ENCODE measurements around the gene FGF7. TPM values are rescaled to one million over a fixed set of nuclear protein-coding genes. Genes with fewer than 3 reads are reported as not detected.

Gene FGF7
- total and polyA plus RNA-seq, 2 of the 8 experiments (the other 6 are each of a cell fraction or from before 2014, with no cell fraction given): not detected

- no peak overlapping the region for H3K18ac ChIP-seq (ENCODE audit: extremely low read depth, low read length)
- ChIA-PET POLR2A (ENCODE audit: partially characterized antibody) (no interaction called here), CTCF (ENCODE audit: partially characterized antibody) (interaction anchor here (1.5 kb wide), 1 partner anchor 15 kb away, joined by 4 read pairs; no protein-coding TSS in a partner anchor)
- no peak overlapping the region for H3K23ac ChIP-seq (ENCODE audit: insufficient read length)
- H4K20me1 ChIP-seq (replicated peaks in 1 of 2; ENCODE audit: control insufficient read depth in 1 of 2, insufficient read depth in 2 of 2, low read length in 2 of 2): no peaks in the 10 kb centered on the region
- H4K8ac ChIP-seq (ENCODE audit: extremely low read depth, insufficient read depth, low read length): no peak overlapping the region
- H3K27me3 ChIP-seq (replicated peaks in 1 of 4; ENCODE audit: control insufficient read depth in 3 of 4, extremely low read depth in 1 of 4, insufficient read depth in 3 of 4, low read length in 3 of 4): no peaks in the 10 kb centered on the region
- H3K23me2 ChIP-seq (ENCODE audit: low read depth, low read length): no peaks in the 10 kb centered on the region
- H3K4me1 ChIP-seq (replicated peaks in 1 of 4; ENCODE audit: control insufficient read depth in 3 of 4, insufficient read depth in 4 of 4, low read length in 3 of 4): no peaks in the 10 kb centered on the region
- H4K5ac ChIP-seq (ENCODE audit: insufficient read length, low read depth, low read length): no peak overlapping the region
- H3K27ac ChIP-seq (ENCODE audit: low read depth, low read length): no peak overlapping the region
- DNase-seq (ENCODE audit: low read depth in 1 of 2, low spot score in 2 of 2) (no peak), FAIRE-seq (no peak)
- H3K4me3 ChIP-seq (ENCODE audit: extremely low read depth in 1 of 4, insufficient read depth in 2 of 4, low read depth in 3 of 4, low read length in 4 of 4): no peak overlapping the region
- no peaks in the 10 kb centered on the region for H3K79me2 ChIP-seq (ENCODE audit: control insufficient read depth in 1 of 2, insufficient read depth in 2 of 2, low read length in 2 of 2)
- no peak overlapping the region for H2BK15ac ChIP-seq (ENCODE audit: low read length)
- no peak overlapping the region for H3K4me2 ChIP-seq (ENCODE audit: insufficient read depth in 1 of 2, low read depth in 2 of 2, low read length in 2 of 2)
- H3K14ac ChIP-seq (ENCODE audit: insufficient read length): no peak overlapping the region
- H3K79me1 ChIP-seq (ENCODE audit: low read depth, low read length): no peaks in the 10 kb centered on the region
- no peaks in the 10 kb centered on the region for H3K9me3 ChIP-seq (ENCODE audit: insufficient read depth in 2 of 2, low read depth in 1 of 2, low read length in 1 of 2)
- H3K56ac ChIP-seq (replicated peaks; ENCODE audit: insufficient read length, low read depth, low read length): no peak overlapping the region
- no peak overlapping the region for H2AK5ac ChIP-seq (ENCODE audit: low read depth, low read length)
- no peak overlapping the region for H2AFZ ChIP-seq (ENCODE audit: low read length)
- H2BK5ac ChIP-seq (ENCODE audit: low read depth, low read length): no peak overlapping the region
- H2BK120ac ChIP-seq (replicated peaks; ENCODE audit: low read depth, low read length): no peak overlapping the region
- H4K91ac ChIP-seq (replicated peaks; ENCODE audit: insufficient read length, low read length): no peak overlapping the region
- no peak overlapping the region for H2BK20ac ChIP-seq (ENCODE audit: low read length)
- no peak overlapping the region for H3K4ac ChIP-seq (replicated peaks; ENCODE audit: insufficient read length, low read depth, low read length)
- H3K9ac ChIP-seq (replicated peaks in 1 of 4; ENCODE audit: extremely low read depth in 1 of 4, low read depth in 3 of 4, low read length in 3 of 4): no peak overlapping the region
- no peaks in the 10 kb centered on the region for H3K36me3 ChIP-seq (ENCODE audit: control insufficient read depth in 2 of 4, insufficient read depth in 4 of 4, low read length in 3 of 4)
- TF ChIP-seq CREB1 (IDR thresholded peaks at IDR 0.05) (no peak), JUND (IDR thresholded peaks at IDR 0.05; ENCODE audit: low read length) (no peak), CTCF (IDR thresholded peaks at IDR 0.05; ENCODE audit: control extremely low read depth in 1 of 3, insufficient read depth in 1 of 3, low read depth in 1 of 3, low read length in 3 of 3) (no peak), TCF12 (IDR thresholded peaks at IDR 0.05; ENCODE audit: low read depth, low read length) (no peak), HDAC2 (IDR thresholded peaks at IDR 0.05; ENCODE audit: borderline replicate concordance in 1 of 2, low read depth in 2 of 2, low read length in 2 of 2) (no peak), EP300 (IDR thresholded peaks at IDR 0.05; ENCODE audit: borderline replicate concordance in 1 of 2, low read depth in 2 of 2, low read length in 2 of 2) (no peak), EGR1 (IDR thresholded peaks at IDR 0.05; ENCODE audit: borderline replicate concordance, low read depth, low read length) (no peak), CEBPB (IDR thresholded peaks at IDR 0.05; ENCODE audit: low read depth, low read length) (no peak), KDM5A (IDR thresholded peaks at IDR 0.05; ENCODE audit: low read length) (no peak), MAX (IDR thresholded peaks at IDR 0.05) (no peak), KDM1A (IDR thresholded peaks at IDR 0.05; ENCODE audit: borderline replicate concordance, low read length) (no peak)
- H2BK12ac ChIP-seq (ENCODE audit: low read depth, low read length): no peak overlapping the region
These were observed 33.1 kb downstream of the FGF7 start for GRCh38 chr15:49456166-49456565.

Measured in H1 (cell line).